ENCODE results near the gene NOTO.

- TF ChIP-seq CTCF (IDR thresholded peaks at IDR 0.05) (no peak), POLR2A (IDR thresholded peaks at IDR 0.05) (no peak)
Observed at GRCh38 chr2:73173781-73174180, 28.6 kb upstream of the NOTO start.
